Aorta (tissue), 5 donors: ENCODE measurements around the gene PRDM10. TPM values are rescaled to one million over a fixed set of nuclear protein-coding genes. Genes with fewer than 3 reads are reported as not detected.

Experiments used
- ATAC-seq: fragments of 200-7000 bp; cut with Tn5 transposase; one replicate; pipeline ENCODE4 v1.9.1; 2022; ENCODE audit warnings: moderate library complexity; ENCODE audit not compliant: low FRiP score
- DNase-seq, 2 donors: peaks; one replicate each; pipeline ENCODE4 v3.0.0-alpha.2; 2020
- H3K27ac ChIP-seq, 2 donors: one replicate each; pipeline ENCODE4 v1.5.1; 2013; ENCODE audit warnings: low read length in 2 of 2, mild to moderate bottlenecking in 2 of 2, moderate library complexity in 2 of 2, control low read depth in 1 of 2, inconsistent platforms in 1 of 2, low read depth in 1 of 2
- H3K27me3 ChIP-seq, 2 donors: one replicate each; pipeline ENCODE4 v1.6.1; 2013; ENCODE audit warnings: control low read depth in 1 of 2, low read length in 1 of 2, mild to moderate bottlenecking in 1 of 2, moderate library complexity in 1 of 2; ENCODE audit not compliant: insufficient read depth in 2 of 2, control insufficient read depth in 1 of 2
- H3K36me3 ChIP-seq, 2 donors: one replicate each; pipeline ENCODE4 v1.6.1; 2013; ENCODE audit warnings: control low read depth in 1 of 2, low read length in 1 of 2, mild to moderate bottlenecking in 1 of 2; ENCODE audit not compliant: insufficient read depth in 2 of 2, control insufficient read depth in 1 of 2
- H3K4me1 ChIP-seq, 2 donors: one replicate each; pipeline ENCODE4 v1.6.1; 2013; ENCODE audit warnings: low read length in 2 of 2, control low read depth in 1 of 2, mild to moderate bottlenecking in 1 of 2, moderate library complexity in 1 of 2; ENCODE audit not compliant: insufficient read depth in 2 of 2, control insufficient read depth in 1 of 2
- H3K4me3 ChIP-seq, 2 donors: one replicate each; pipeline ENCODE4 v1.5.1; 2013; ENCODE audit warnings: low read length in 2 of 2, control low read depth in 1 of 2, mild to moderate bottlenecking in 1 of 2
- H3K9me3 ChIP-seq: one replicate; pipeline ENCODE4 v1.6.1; 2013; ENCODE audit warnings: mild to moderate bottlenecking, low read length; ENCODE audit not compliant: control insufficient read depth
- WGBS, 2 donors: extraction: QIAGEN DNeasy Blood & Tissue Kit; methylation state at CpG; one replicate each; pipeline ENCODE4 v1.1.7; 2013; 5-methylcytosine and 5-hydroxymethylcytosine counted together
- intact Hi-C, 2 donors: fragments of 100-400 bp; cut with DNase I; formaldehyde crosslinking; loops; one replicate each; pipeline versions ENCODE4 v1.14.2 to v1.15.0; 2022
- polyA plus RNA-seq, 2 donors: library from polyadenylated mRNA; stranded (reverse); fragments of 200-250 nt; gene quantifications; one replicate each; pipeline ENCODE4 v1.2.3, GENCODE V29; 2013
- total RNA-seq, 2 donors: library from RNA; stranded (reverse); fragmentation: NEBNext Ultra II Directional; extraction: Animal tissue kit (Norgen Biotek cat#: 25700); gene quantifications; one replicate each; pipeline ENCODE4 v1.2.1, GENCODE V29; 2021
- donor health status: healthy with polysubstance abuse.
- donor health status: Bipolar disorder and iron deficiency.
- donor health status: DM: no; HTN: no; CAD: no.
- donor health status: DM: no; HTN: no; CAD: no.
- donor health status: DM: yes; HTN: yes; CAD: no.

PRDM10 gene
- total and polyA plus RNA-seq, 4 donors: 1.5 to 14.9 (median 5.1) TPM

- Histone ChIP-seq H3K4me1 (no peaks in the 10 kb centered on the region), H3K9me3 (no peaks in the 10 kb centered on the region), H3K36me3 (no peaks in the 10 kb centered on the region), H3K27me3 (no peaks in the 10 kb centered on the region), H3K4me3 (peak overlapping the region; percentile 94 to 98), H3K27ac (peak overlapping the region; percentile 99)
- DNase-seq (peak; percentile 96 to 97), ATAC-seq (peak; percentile 96)
- intact Hi-C loops: loop anchor here (2.0 to 10.0 kb wide), 4 partner anchors 66 to 902 kb away; partner anchors contain the start of gene APLP2 (in 2 of the 2)
- WGBS, 2 donors: 0 to 1% methylated on average over 63 to 65 of the region's 65 CpGs
These were observed 446 bp upstream of the PRDM10 start for GRCh38 chr11:130002846-130003716.

GRCh38 chr11:130001461-130002351 lies 929 bp downstream of the PRDM10 start:
- peak overlapping the region; percentile 87 to 99 for H3K27ac ChIP-seq
- DNase-seq (no peak), ATAC-seq (peak; percentile 58)
- WGBS, 2 donors: 0% methylated on average over 56 to 90 of the region's 90 CpGs
- H3K4me3 ChIP-seq: peak overlapping the region; percentile 90 to 94
- H3K36me3 ChIP-seq: no peaks in the 10 kb centered on the region
- H3K4me1 ChIP-seq: no peaks in the 10 kb centered on the region
- intact Hi-C loops: loop anchor here (2.0 to 10.0 kb wide), 4 partner anchors 67 to 903 kb away; partner anchors contain the start of gene APLP2 (in 2 of the 2)
- no peaks in the 10 kb centered on the region for H3K9me3 ChIP-seq
- no peaks in the 10 kb centered on the region for H3K27me3 ChIP-seq

- WGBS, 2 donors: 72 to 75% methylated on average over 18 of the region's 18 CpGs
- DNase-seq (no peak), ATAC-seq (no peak)
- no peaks in the 10 kb centered on the region for H3K4me1 ChIP-seq
- intact Hi-C loops: loop anchor here (5.0 to 10.0 kb wide), 3 partner anchors 124 to 904 kb away; no protein-coding TSS in a partner anchor
- H3K4me3 ChIP-seq: no peak overlapping the region
- no peaks in the 10 kb centered on the region for H3K9me3 ChIP-seq
- H3K27me3 ChIP-seq: no peaks in the 10 kb centered on the region
- H3K27ac ChIP-seq: no peak overlapping the region
- H3K36me3 ChIP-seq: no peaks in the 10 kb centered on the region
These were observed 2.0 kb downstream of the PRDM10 start for GRCh38 chr11:130000552-130001176.

GRCh38 chr11:129999407-129999806 lies 3.2 kb downstream of the PRDM10 start:
- H3K36me3 ChIP-seq: no peaks in the 10 kb centered on the region
- no peaks in the 10 kb centered on the region for H3K27me3 ChIP-seq
- no peak overlapping the region for H3K27ac ChIP-seq
- H3K4me1 ChIP-seq: no peaks in the 10 kb centered on the region
- intact Hi-C loops: no loop called here
- no peak overlapping the region for H3K4me3 ChIP-seq
- DNase-seq (no peak), ATAC-seq (no peak)
- WGBS, 2 donors: 96 to 98% methylated on average over 4 of the region's 4 CpGs
- H3K9me3 ChIP-seq: no peaks in the 10 kb centered on the region

GRCh38 chr11:129998905-129999304 lies 3.7 kb downstream of the PRDM10 start:
- H3K36me3 ChIP-seq: no peaks in the 10 kb centered on the region
- 94 to 97% methylated on average over 7 of the region's 7 CpGs for WGBS, 2 donors
- no peak overlapping the region for H3K4me3 ChIP-seq
- intact Hi-C loops: no loop called here
- no peak for ATAC-seq
- H3K27ac ChIP-seq: no peak overlapping the region
- H3K27me3 ChIP-seq: no peaks in the 10 kb centered on the region
- H3K4me1 ChIP-seq: no peaks in the 10 kb centered on the region
- no peaks in the 10 kb centered on the region for H3K9me3 ChIP-seq
- DNase-seq: no peak

- intact Hi-C loops: no loop called here
- ATAC-seq (no peak), DNase-seq (no peak)
- Histone ChIP-seq H3K27me3 (no peaks in the 10 kb centered on the region), H3K27ac (no peak overlapping the region), H3K36me3 (no peaks in the 10 kb centered on the region), H3K4me3 (no peak overlapping the region), H3K4me1 (no peaks in the 10 kb centered on the region), H3K9me3 (no peaks in the 10 kb centered on the region)
- 28 to 35% methylated on average over 1 of the region's 1 CpG for WGBS, 2 donors
These were observed 4.5 kb downstream of the PRDM10 start for GRCh38 chr11:129998107-129998506.

GRCh38 chr11:129997513-129997912 lies 5.1 kb downstream of the PRDM10 start:
- ATAC-seq (no peak), DNase-seq (no peak)
- Histone ChIP-seq H3K4me1 (no peaks in the 10 kb centered on the region), H3K27ac (no peak overlapping the region), H3K27me3 (no peaks in the 10 kb centered on the region), H3K36me3 (no peaks in the 10 kb centered on the region), H3K9me3 (no peaks in the 10 kb centered on the region), H3K4me3 (no peak overlapping the region)
- WGBS, 2 donors: 85 to 87% methylated on average over 2 of the region's 2 CpGs
- intact Hi-C loops: no loop called here

- WGBS, 2 donors: 42 to 45% methylated on average over 12 of the region's 12 CpGs
- Histone ChIP-seq H3K27me3 (no peaks in the 10 kb centered on the region), H3K9me3 (no peaks in the 10 kb centered on the region), H3K36me3 (no peaks in the 10 kb centered on the region), H3K4me1 (no peaks in the 10 kb centered on the region), H3K27ac (no peak overlapping the region), H3K4me3 (no peak overlapping the region)
- DNase-seq: no peak
- ATAC-seq: no peak
- intact Hi-C loops: no loop called here
These were observed 6.3 kb downstream of the PRDM10 start for GRCh38 chr11:129996113-129996870.
